ENCODE results near the gene DNM3. TPM values are rescaled to one million over a fixed set of nuclear protein-coding genes. Genes with fewer than 3 reads are reported as not detected.

The DNM3 gene
- total RNA-seq, 1 donor from 2014 or later, result 2.1 TPM

GRCh38 chr1:171909711-171910110 lies 68.4 kb downstream of the DNM3 start:
- H3K4me1 Mint-ChIP-seq (ENCODE audit: unreplicated experiment), result no peaks in the 10 kb centered on the region
- no peaks in the 10 kb centered on the region for H3K27me3 Mint-ChIP-seq
- H3K9me3 Mint-ChIP-seq, result no peaks in the 10 kb centered on the region
- no peaks in the 10 kb centered on the region for H3K36me3 Mint-ChIP-seq
- H3K27ac Mint-ChIP-seq, result no peak overlapping the region
- no peak for TF ChIP-seq CTCF (conservative IDR thresholded peaks at IDR 0.05)
- no peak for DNase-seq (ENCODE audit: extremely low spot score, unreplicated experiment)
- no peak overlapping the region for H3K4me3 Mint-ChIP-seq

GRCh38 chr1:171910786-171911185 lies 69.5 kb downstream of the DNM3 start:
- Mint-ChIP-seq H3K27ac (no peak overlapping the region), H3K36me3 (no peaks in the 10 kb centered on the region), H3K4me1 (ENCODE audit: unreplicated experiment) (no peaks in the 10 kb centered on the region), H3K27me3 (no peaks in the 10 kb centered on the region), H3K4me3 (no peak overlapping the region), H3K9me3 (no peaks in the 10 kb centered on the region)
- no peak for DNase-seq (ENCODE audit: extremely low spot score, unreplicated experiment)
- TF ChIP-seq CTCF (conservative IDR thresholded peaks at IDR 0.05), result no peak

- Mint-ChIP-seq H3K36me3 (no peaks in the 10 kb centered on the region), H3K27me3 (no peaks in the 10 kb centered on the region), H3K4me1 (ENCODE audit: unreplicated experiment) (no peaks in the 10 kb centered on the region), H3K9me3 (no peaks in the 10 kb centered on the region), H3K27ac (no peak overlapping the region), H3K4me3 (no peak overlapping the region)
- TF ChIP-seq CTCF (conservative IDR thresholded peaks at IDR 0.05), result no peak
- DNase-seq (ENCODE audit: extremely low spot score, unreplicated experiment), result no peak
Observed at GRCh38 chr1:171911506-171911905, 70.2 kb downstream of the DNM3 start.

- no peak overlapping the region for H3K4me3 Mint-ChIP-seq
Observed at GRCh38 chr1:171912509-171913175, 71.3 kb downstream of the DNM3 start.

GRCh38 chr1:171913385-171913784 lies 72.1 kb downstream of the DNM3 start:
- Mint-ChIP-seq H3K27ac (no peak overlapping the region), H3K4me1 (ENCODE audit: unreplicated experiment) (no peaks in the 10 kb centered on the region), H3K9me3 (no peaks in the 10 kb centered on the region), H3K4me3 (no peak overlapping the region), H3K36me3 (no peaks in the 10 kb centered on the region), H3K27me3 (no peaks in the 10 kb centered on the region)
- DNase-seq (ENCODE audit: extremely low spot score, unreplicated experiment), result no peak
- TF ChIP-seq CTCF (conservative IDR thresholded peaks at IDR 0.05), result no peak

More at GRCh38 chr1:171912509-171913175, 71.3 kb downstream of the DNM3 start:
- TF ChIP-seq CTCF (conservative IDR thresholded peaks at IDR 0.05), result no peak
- Mint-ChIP-seq H3K9me3 (no peaks in the 10 kb centered on the region), H3K27ac (no peak overlapping the region), H3K27me3 (no peaks in the 10 kb centered on the region), H3K4me1 (ENCODE audit: unreplicated experiment) (no peaks in the 10 kb centered on the region), H3K36me3 (no peaks in the 10 kb centered on the region)
- no peak for DNase-seq (ENCODE audit: extremely low spot score, unreplicated experiment)
